IPS DF 6.9 (cell line): ENCODE measurements around the gene NCOA7.

Experiments
- DNase-seq: peaks from one replicate; pipeline ENCODE4 v3.0.0-alpha.2; 2013; ENCODE audit warnings: low read depth, low spot score
- H3K27ac ChIP-seq: one replicate; pipeline ENCODE4 v1.5.1; 2013; ENCODE audit warnings: low read length, control low read depth
- H3K27me3 ChIP-seq: 2 replicates; pipeline ENCODE4 v1.6.1; 2013; ENCODE audit warnings: mild to moderate bottlenecking, low read length; ENCODE audit not compliant: control insufficient read depth, insufficient read depth
- H3K36me3 ChIP-seq: 2 replicates; pipeline ENCODE4 v1.6.1; 2013; ENCODE audit warnings: low read length; ENCODE audit not compliant: control insufficient read depth, insufficient read depth
- H3K4me1 ChIP-seq: 2 replicates; pipeline ENCODE4 v1.6.1; 2013; ENCODE audit warnings: low read length; ENCODE audit not compliant: control insufficient read depth, insufficient read depth
- H3K4me3 ChIP-seq: 2 replicates; pipeline ENCODE4 v1.5.1; 2013; ENCODE audit warnings: mild to moderate bottlenecking, low read length
- H3K9me3 ChIP-seq: 2 replicates; pipeline ENCODE4 v1.6.1; 2013; ENCODE audit warnings: low read length, inconsistent platforms; ENCODE audit not compliant: control insufficient read depth, insufficient read depth
- WGBS: extraction: QIAGEN DNeasy Blood & Tissue Kit; methylation state at CpG from one replicate; pipeline ENCODE4 v1.1.7; 2013; ENCODE audit warnings: mixed read lengths, missing lambda C conversion rate; ENCODE audit not compliant: insufficient read length, insufficient coverage; 5-methylcytosine and 5-hydroxymethylcytosine counted together

Gene NCOA7

DNA sequence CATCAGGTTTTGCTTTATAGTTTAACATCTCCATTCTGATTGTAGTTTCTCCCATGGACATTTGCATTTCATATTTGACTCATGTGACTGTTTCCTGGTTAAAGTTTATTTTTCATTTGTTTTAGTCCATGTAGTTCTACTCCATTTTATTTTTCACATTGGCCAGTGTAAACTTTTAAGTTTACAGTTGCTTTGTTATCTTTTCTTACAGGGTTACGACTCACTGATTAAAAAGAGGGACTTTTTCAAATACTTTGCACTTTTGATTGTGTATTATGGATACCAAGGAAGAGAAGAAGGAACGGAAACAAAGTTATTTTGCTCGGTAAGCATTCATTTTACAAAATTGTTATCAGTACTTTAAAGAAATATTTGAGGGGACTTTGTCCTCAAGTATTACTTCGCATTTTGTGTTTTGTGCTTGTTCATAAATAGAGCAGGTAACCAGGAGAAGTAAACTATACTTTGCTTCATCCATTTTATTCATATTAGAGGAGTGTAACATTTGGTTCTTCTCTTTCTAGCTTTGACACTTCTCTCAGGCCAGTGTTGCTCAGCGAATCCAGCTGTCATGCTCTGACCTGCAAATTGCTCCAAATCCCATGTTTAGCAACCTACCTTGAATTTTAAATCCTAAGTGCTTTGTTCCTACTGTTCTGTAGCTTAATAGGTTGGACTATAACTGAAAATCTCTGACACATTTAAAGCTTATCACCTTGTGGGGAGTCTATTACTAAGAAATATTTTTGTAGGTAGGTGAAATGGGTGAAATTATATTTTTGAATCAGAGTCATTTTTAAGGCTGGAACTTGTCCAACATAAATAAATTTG, 24.5 kb downstream of the NCOA7 start:
- H3K36me3 ChIP-seq, result no peaks in the 10 kb centered on the region; the same call in 1 of the 2 replicates
- no peak for DNase-seq
- no peaks in the 10 kb centered on the region for H3K9me3 ChIP-seq
- H3K27me3 ChIP-seq, result 0 out of 2 replicates have a peak, but pooled peaks cover 1% of the 10 kb centered on the region
- no peaks in the 10 kb centered on the region for H3K4me1 ChIP-seq
- H3K27ac ChIP-seq, result no peak overlapping the region
- no peak overlapping the region for H3K4me3 ChIP-seq
- no CpG with 5 or more reads among the region's 5 CpGs for WGBS

DNA sequence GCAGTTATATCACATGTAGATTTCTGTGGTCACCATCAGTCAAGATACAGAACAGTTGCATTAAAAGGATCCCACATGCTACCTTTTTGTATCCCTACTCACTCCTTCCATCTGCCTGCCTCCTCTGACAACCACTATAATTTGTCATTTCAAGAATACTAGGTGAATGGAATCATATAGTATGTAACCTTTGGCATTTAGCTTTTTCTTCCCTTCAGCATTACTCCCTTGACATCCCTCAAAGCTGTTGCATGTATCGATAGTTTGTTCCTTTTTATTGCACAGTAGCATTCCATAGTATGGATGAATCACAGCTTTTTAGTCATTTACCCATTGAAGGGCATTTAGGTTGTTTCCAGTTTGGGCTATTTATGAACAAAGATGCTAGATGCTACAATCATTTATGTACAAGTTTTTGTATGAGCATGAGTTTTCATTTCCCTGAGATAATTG, 26.1 kb downstream of the NCOA7 start:
- H3K9me3 ChIP-seq, result no peaks in the 10 kb centered on the region
- H3K27me3 ChIP-seq, result 0 out of 2 replicates have a peak, but pooled peaks cover 1% of the 10 kb centered on the region
- WGBS, result no CpG with 5 or more reads among the region's 1 CpG
- DNase-seq, result no peak
- H3K36me3 ChIP-seq, result no peaks in the 10 kb centered on the region; the same call in 1 of the 2 replicates
- H3K27ac ChIP-seq, result no peak overlapping the region
- H3K4me1 ChIP-seq, result no peaks in the 10 kb centered on the region
- H3K4me3 ChIP-seq, result no peak overlapping the region

DNA sequence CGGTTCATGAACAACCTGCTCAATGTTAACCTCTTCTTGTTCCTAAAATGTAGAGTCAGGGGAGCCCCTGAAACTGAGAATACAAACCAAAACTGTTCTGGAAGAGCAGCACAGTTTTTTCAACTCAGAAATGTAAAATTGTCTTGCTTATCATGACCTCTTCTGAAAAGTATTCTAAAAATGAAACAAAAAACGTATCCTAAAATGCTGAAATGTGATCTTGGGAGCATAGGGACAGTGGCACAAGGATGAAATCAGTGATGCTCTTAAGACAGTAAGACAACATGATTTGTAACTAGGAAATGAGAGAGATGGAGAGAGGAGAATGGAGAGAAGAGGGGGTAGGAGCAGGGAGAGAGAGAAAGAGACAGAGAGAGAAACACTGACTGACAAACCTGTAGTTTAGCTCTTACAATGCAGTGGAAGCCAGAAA, 27.5 kb downstream of the NCOA7 start:
- Histone ChIP-seq H3K27ac (no peak overlapping the region), H3K36me3 (no peaks in the 10 kb centered on the region; the same call in 1 of the 2 replicates), H3K9me3 (no peaks in the 10 kb centered on the region), H3K4me3 (no peak overlapping the region), H3K27me3 (0 out of 2 replicates have a peak, but pooled peaks cover 1% of the 10 kb centered on the region), H3K4me1 (no peaks in the 10 kb centered on the region)
- no peak for DNase-seq
- WGBS, result no CpG with 5 or more reads among the region's 2 CpGs

DNA sequence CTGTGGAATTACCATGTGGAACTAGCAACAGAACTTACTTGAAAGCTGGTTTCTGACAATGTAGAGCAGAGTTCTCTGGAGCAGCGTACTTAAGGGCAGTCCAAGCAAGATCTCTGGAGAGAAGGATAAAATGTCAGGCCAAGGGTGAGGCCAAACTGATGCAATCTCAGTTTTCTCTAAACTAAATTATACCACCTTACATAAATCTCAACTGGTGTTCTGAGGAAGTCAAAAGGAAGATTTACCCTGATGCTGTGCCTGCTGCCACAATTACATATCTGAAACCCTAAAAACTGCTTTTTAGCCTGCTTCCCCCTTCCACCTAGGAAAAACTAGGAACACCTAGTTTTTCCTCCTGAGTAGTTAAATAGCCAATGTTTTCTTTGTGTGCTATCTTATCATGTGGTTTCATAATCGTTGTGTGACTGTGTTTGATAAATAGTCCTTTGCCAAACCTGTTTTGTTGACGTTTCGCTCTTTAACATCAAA, 28.1 kb downstream of the NCOA7 start:
- no CpG with 5 or more reads among the region's 4 CpGs for WGBS
- Histone ChIP-seq H3K27ac (no peak overlapping the region), H3K27me3 (0 out of 2 replicates have a peak, but pooled peaks cover 1% of the 10 kb centered on the region), H3K4me3 (no peak overlapping the region), H3K36me3 (no peaks in the 10 kb centered on the region; the same call in 1 of the 2 replicates), H3K9me3 (no peaks in the 10 kb centered on the region), H3K4me1 (no peaks in the 10 kb centered on the region)
- DNase-seq, result no peak

DNA sequence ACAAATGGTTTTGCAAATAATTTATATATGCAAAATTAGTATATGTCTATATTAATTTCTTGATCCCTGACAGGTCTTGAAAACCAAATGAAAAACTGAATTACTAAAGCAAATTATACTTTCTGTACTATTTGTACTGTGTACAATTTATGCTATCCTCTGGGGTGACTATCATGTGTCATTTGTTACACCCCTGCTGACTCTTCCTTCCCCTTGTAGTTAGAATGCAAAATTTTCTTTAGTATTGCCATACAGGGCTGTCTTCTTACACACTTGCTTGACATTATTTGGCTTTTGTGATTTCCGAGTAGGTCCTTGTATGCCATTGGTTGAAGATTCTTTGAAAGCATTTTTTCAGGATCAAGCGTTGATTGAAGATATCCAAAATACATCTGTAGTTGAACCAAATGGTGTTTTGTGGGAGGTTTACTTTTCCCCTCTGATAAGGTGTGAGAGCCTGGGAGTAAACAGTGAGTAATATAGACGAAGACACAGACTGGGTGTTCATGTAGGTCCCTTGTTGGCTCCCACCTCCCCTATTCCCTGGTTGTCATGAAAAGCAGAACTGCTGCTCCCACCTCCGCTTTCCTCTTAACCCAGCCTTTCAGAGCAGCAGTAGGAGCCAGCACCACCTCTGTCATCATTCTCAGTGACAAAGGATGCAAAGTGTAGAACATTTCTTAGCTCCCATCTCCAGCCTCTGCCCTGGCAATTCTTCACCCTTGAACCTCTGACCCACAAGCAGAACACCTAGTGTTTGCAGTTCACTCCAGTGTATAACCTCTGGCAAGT, 29.0 kb downstream of the NCOA7 start:
- no CpG with 5 or more reads among the region's 4 CpGs for WGBS
- no peak for DNase-seq
- Histone ChIP-seq H3K4me1 (no peaks in the 10 kb centered on the region), H3K4me3 (no peak overlapping the region), H3K27me3 (0 out of 2 replicates have a peak, but pooled peaks cover 1% of the 10 kb centered on the region), H3K36me3 (no peaks in the 10 kb centered on the region; the same call in 1 of the 2 replicates), H3K9me3 (no peaks in the 10 kb centered on the region), H3K27ac (no peak overlapping the region)

DNA sequence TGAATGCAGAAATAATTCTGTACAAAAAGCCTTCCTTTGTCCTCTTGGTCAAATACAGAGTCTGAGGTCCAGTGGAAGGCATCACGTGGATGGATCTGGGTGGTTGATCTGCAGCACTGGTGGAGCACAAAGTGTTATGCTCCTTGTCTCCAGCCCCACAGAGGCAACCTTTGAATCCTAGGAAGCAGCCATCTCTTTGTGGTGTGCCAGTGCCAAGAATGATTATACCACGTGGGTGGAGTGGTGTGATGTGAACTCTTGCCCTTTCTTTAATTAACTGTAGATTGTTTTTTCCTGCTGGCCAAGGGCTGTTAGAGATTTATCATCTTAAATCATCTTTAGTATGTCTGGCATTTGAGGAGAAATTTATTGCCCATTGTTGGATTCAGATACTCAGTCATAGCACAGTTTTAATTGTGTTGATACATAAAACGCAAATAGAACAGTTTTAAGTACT, 31.1 kb downstream of the NCOA7 start:
- H3K4me1 ChIP-seq, result no peaks in the 10 kb centered on the region
- 0 out of 2 replicates have a peak, but pooled peaks cover 1% of the 10 kb centered on the region for H3K27me3 ChIP-seq
- no CpG with 5 or more reads among the region's 3 CpGs for WGBS
- H3K4me3 ChIP-seq, result no peak overlapping the region
- no peak overlapping the region for H3K27ac ChIP-seq
- H3K36me3 ChIP-seq, result no peaks in the 10 kb centered on the region
- DNase-seq, result no peak
- no peaks in the 10 kb centered on the region for H3K9me3 ChIP-seq

DNA sequence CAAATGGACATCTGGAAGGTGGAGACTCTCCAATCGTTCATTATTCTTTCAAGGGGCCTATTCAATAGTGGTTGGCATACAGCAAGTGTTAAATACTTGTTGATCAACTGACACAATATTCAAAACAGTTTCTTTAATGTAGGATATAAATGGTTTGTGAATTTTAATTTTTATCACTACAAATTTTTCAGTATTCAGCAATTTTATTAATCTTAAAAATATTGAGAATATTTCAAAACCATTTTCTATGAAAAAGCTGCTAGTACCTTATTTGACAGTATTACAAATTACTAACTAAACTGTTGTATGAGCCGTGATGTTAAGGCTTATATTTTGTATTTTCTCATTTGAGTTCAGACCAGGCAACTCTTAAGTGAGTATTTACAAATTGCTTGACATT, 32.4 kb downstream of the NCOA7 start:
- Histone ChIP-seq H3K4me1 (no peaks in the 10 kb centered on the region), H3K36me3 (no peaks in the 10 kb centered on the region), H3K9me3 (no peaks in the 10 kb centered on the region), H3K27me3 (no peaks in the 10 kb centered on the region), H3K4me3 (no peak overlapping the region), H3K27ac (no peak overlapping the region)
- no CpG with 5 or more reads among the region's 2 CpGs for WGBS
- DNase-seq, result no peak

DNA sequence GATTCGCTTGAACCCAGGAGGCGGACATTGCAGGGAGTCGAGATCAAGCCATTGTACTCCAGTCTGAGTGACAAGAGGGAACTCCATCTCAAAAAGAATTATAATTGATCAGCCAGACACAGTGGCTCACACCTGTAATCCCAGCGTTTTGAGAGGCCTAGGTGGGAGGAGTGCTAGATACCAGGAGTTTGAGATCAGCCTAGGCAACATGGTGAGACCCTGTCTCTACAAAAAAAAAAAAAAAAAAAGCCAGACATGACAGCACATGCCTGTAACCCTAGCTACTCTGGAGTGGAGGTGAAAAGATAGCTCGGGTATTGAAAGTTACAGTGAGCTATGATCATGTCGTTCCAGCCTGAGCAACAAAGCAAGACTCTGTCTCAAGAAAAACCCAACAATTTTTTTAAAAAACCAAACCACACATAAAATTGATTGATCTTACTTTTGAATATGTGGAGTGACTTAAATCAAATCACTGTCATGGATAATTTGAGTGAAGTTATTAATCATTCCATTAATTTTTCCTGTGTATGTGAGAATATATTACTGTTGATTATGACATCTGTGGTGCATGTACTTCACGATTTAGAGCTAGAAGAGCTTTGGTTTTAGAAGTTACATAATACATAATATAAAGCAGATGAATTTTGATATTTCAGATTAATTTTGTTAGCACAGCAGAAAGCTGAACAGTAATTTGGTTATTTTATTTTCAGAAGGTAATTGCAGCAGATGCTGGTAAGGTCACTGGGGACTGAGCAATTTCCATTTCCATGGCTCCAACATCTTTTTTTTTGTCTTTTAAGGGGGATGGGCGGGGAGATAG, 34.4 kb downstream of the NCOA7 start:
- Histone ChIP-seq H3K27ac (no peak overlapping the region), H3K9me3 (no peaks in the 10 kb centered on the region), H3K4me1 (no peaks in the 10 kb centered on the region), H3K27me3 (no peaks in the 10 kb centered on the region), H3K4me3 (no peak overlapping the region), H3K36me3 (no peaks in the 10 kb centered on the region)
- no CpG with 5 or more reads among the region's 8 CpGs for WGBS
- DNase-seq, result no peak

DNA sequence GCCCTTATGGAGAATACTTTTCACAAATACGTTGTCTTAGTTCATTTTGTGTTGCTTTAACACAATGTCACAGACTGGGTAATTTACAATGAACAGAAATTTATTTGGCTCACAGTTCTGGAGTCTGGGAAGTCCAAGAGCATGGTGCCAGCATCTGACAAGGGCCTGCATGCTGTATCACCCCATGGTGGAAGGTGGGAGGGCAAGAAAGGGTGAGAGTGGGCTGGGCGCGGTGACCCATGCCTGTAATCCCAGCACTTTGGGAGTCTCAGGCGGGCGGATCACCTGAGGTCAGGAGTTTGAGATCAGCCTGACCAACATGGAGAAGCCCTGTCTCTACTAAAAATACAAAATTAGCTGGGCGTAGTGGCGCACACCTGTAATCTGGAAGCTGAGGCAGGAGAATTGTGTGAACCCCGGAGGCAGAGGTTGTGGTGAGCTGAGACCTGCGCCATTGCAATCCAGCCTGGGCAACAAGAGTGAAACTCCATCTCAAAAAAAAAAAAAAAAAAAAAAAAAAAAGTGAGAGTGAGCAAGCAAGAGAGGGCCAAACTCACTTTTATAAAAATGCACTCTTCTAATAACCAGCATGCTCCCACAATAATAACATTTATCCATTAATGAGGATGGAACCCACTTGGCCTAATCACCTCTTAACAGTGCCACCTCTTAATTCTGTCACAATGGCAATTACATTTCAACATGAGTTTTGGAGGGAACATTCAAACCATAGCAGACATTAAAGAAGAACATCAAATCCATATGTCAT, 36.1 kb downstream of the NCOA7 start:
- Histone ChIP-seq H3K36me3 (no peaks in the 10 kb centered on the region), H3K4me3 (no peak overlapping the region), H3K27me3 (no peaks in the 10 kb centered on the region), H3K4me1 (no peaks in the 10 kb centered on the region), H3K9me3 (no peaks in the 10 kb centered on the region), H3K27ac (no peak overlapping the region)
- no CpG with 5 or more reads among the region's 9 CpGs for WGBS
- DNase-seq, result no peak
